Stimulated activated CD4-positive, alpha-beta T cell treated with anti-CD3 and anti-CD28 coated beads, Interleukin-4, amount 100 ng/mL, for 1 hour (primary cell): ENCODE results near the gene P2RY6.

Source experiments
- DNase-seq: peaks from one replicate; pipeline ENCODE4 v3.0.0-alpha.2; 2020

Gene P2RY6

DNA sequence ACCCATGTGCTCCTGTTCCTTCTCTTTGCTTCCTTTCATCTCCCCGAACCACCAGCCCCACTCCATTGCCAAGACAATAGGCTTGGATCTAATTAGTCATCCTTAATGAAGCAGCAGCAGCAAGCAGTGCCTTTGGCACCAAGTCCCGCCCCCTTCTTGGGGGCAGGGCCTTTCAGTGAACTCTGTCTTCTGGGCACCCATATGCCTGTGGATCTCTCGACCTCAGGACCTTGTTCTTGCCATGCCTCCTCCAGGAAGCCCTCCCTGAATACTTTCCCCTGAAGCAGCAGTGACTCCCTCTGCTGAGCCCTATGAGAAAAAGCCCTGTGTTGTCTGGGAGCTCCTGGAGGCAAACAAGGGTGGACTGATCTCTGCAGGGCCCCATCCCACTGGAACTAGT is 68.0 kb downstream of the P2RY6 start:
- DNase-seq = no peak

DNA sequence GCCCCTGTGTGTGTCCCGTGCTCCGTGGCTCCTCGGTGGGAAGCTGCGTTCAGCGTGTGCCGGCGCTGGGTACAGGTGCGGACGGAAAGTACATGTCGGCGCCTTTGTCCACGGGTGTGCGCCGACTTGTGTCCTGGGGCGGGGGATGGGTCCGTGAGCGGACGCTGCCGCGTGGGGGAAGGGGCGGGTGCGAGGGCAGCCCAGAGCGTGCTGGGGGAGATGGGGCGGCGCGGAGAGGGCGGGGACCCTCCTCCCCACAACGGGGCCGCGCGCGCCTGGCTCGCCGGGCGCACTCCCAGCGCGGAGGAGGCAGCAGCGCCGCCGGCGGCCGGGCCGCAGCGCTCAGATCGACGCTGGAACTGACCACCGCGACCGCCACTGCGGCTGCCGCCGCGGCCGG is 70.5 kb downstream of the P2RY6 start:
- DNase-seq = no peak

DNA sequence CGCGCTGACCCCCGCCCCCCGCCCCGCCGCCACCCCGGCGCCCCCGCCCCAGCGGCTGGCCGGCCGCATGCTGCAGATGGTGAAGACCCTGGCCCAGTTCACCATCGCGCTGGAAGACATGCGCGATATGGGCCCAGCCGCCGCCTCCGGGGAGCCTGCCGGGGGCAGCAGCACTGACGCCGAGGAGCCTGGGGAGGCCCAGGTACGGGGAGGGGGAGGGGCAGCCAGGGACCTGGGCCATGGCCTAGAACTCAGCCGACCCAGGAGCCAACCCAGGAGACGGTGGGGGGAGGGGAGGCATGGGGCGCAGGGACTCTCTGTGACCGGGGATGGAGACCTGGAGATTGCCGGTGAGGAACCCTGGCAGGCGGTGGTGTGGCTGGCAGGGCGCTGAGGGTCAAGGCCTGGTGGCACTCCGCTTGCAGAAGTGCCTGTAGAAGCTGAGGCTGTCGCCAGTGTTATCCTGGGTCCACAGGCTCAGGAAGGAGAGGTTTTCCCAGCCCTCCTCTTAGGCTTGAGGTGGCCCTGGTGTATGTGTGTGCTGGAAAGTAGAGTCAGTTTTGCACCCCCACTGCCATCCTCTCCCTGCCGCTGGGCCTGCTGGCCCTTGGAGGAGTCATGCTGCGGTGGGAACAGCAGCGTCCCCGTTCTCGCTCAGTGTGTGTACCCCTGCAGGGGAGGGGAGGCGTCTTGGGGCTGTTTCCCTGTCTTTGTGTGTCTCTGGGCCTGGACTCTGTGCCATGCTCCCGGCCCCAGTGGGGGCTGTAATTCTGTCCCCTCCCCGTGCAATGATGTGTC is 71.1 kb downstream of the P2RY6 start:
- DNase-seq = no peak

DNA sequence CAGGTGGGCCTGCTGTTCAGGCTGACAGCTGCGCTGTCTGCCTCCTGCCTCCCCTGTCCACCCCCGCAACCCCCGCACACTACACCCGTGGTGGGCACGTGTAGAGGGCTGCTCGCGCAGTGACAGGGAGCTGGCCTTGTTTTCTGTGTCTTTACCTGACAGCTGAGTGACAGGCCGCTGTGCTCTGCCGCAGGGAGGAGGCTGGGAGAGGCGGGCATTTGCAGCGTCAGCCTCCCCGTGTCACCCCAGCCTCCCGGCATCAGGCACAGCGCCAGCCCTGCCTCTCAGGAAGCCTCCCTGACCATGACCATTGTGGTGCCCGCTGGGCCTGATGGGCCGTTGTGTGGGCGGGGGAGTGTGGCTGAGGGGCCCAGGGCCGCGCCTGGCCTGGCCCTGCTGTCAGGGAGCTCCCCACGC is 72.1 kb downstream of the P2RY6 start:
- no peak for DNase-seq

DNA sequence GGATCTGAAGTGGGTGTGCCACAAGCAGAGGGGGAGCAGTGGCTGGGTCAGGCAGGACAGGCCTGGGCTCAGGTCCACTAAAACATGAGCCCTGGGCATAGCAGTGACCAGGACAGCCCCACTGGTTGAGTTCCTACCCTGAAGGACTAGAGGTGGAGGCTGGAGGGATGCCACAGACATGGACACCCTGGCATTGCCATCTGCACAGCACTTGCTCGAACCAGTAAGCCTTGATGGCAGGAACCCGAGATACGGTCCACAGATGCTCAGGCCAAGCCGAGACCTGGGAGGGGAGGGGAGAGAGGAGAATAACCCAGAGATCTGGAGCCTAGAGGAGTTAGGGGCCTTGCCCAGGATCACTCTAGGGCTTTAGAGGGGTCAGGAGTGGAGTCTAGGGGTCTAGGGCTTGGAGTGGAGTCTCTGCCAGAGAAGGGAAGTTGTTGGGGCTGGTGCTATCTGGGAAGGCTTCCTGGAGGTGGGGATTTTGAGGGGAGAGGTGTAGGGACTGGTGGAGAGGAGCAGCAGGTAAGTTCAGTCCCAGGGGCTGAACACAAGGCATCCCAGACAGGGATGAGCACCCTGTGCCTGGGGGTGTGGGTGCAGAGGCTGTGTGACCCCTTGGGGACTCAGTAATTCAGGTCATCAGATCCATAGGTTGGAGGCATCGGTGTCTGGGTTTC is 73.5 kb downstream of the P2RY6 start:
- no peak for DNase-seq

DNA sequence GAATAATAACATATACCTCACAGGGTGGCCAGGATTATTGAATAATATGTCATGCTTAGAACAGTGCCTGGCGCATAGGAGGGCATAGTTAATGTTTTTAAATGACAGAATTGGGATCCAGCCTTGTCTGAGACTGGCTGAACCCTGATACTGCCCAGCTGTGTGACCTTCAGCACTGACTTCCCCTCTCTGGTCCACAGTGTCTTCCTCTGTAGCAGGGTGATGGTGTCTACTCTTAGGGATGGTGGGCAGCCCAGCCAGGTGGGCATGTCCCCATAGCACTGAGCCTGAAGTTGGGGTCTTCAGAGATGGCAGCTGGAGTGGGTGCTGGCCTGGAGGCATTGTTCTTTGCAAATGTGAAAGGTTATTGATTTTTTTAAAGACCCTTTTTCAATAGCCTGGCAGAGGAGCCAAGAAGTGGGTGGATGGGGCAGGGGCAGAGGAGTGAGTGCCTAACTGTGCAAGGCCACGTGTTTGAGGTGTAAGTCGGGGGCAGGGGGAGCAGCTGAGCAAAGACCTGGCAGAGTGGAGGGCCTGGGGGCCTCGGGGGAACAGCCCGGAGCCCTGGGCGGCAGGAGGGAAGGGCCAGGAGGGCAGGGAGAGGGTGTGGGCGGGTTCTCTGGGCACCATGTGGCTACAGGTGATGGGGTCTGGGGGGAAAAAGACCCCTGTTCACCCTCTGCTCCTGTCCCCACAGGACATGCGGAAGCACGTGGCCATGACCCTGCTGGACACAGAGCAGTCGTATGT is 74.2 kb downstream of the P2RY6 start:
- DNase-seq = no peak

GRCh38 chr11:73347067-73347466 is 74.9 kb downstream of the P2RY6 start:
- DNase-seq = no peak
